HepG2 (cell line): ENCODE data around the gene SPATA13. TPM values are rescaled to one million over a fixed set of nuclear protein-coding genes. Genes with fewer than 3 reads are reported as not detected.

ENCODE experiments used
- ATAC-seq: fragments of 200-7000 bp; cut with Tn5 transposase; 3 replicates; pipeline ENCODE4 v1.9.1; 2020; ENCODE audit warnings: mild to moderate bottlenecking, moderate library complexity
- BruUV-seq: library from RNA; stranded (reverse); fragments of 400-500 nt; replicated peaks from 2 replicates; lab custom pipeline; 2021; lab: Mats Ljungman, UMichigan
- CTCF ChIA-PET: fragments of 300-600 bp; formaldehyde crosslinking; extraction: SDS; loops from one replicate; lab custom pipeline; 2021; ENCODE audit warnings: low total read pairs, inconsistent platforms, low intra/inter-chr PET ratio; lab: Yijun Ruan, JAX
- POLR2A ChIA-PET: fragments of 350-600 bp; sonication (Branson Sonifier 250); formaldehyde crosslinking; loops from one replicate; lab custom pipeline; 2020; ENCODE audit warnings: antibody characterized with exemption, inconsistent platforms; lab: Yijun Ruan, JAX
- DNase-seq: peaks from one replicate; pipeline ENCODE4 v3.0.0-alpha.2; 2015; ENCODE audit warnings: low spot score
- FAIRE-seq: peaks from 3 replicates; lab custom pipeline; 2011; peaks lifted over from hg19 to GRCh38; lab: Jason Lieb, UNC
- H2AFZ ChIP-seq: one replicate; pipeline ENCODE4 v1.6.1; 2011; ENCODE audit warnings: low read length, inconsistent platforms
- H3K27ac ChIP-seq: fragments of 300-600 bp; 3 replicates; pipeline ENCODE4 v1.8.0; 2011; ENCODE audit warnings: mixed run types, mild to moderate bottlenecking, mixed read lengths, low read length, inconsistent platforms; ENCODE audit not compliant: insufficient read depth; ENCODE audit errors: extremely low read length
- H3K27me3 ChIP-seq, 2 experiments: fragments of 200-600 bp in 1 of 2; 2 replicates in 1 of 2; 3 replicates in 1 of 2; pipeline versions ENCODE4 v1.6.0 to v1.8.0; 2011; ENCODE audit warnings: low read length in 2 of 2, mild to moderate bottlenecking in 2 of 2, moderate library complexity in 2 of 2, inconsistent platforms in 1 of 2; ENCODE audit not compliant: insufficient read depth in 2 of 2, control insufficient read depth in 1 of 2
- H3K36me3 ChIP-seq, 2 experiments: fragments of 200-600 bp in 1 of 2; replicated peaks in 1 of 2; 2 replicates in 1 of 2; 3 replicates in 1 of 2; pipeline versions ENCODE4 v1.5.1 to v1.8.0; 2011; ENCODE audit warnings: low read length in 2 of 2, inconsistent platforms in 1 of 2; ENCODE audit not compliant: insufficient read depth in 2 of 2, control insufficient read depth in 1 of 2
- H3K4me1 ChIP-seq: 2 replicates; pipeline ENCODE4 v1.5.1; 2012; ENCODE audit warnings: low read length, inconsistent platforms; ENCODE audit not compliant: insufficient read depth
- H3K4me2 ChIP-seq: 2 replicates; pipeline ENCODE4 v1.6.0; 2011; ENCODE audit warnings: low read depth, low read length, inconsistent platforms
- H3K4me3 ChIP-seq, 3 experiments: fragments of 200-600 bp in 1 of 3; sonication (generic), shearing (Covaris generic) in 1 of 3; replicated peaks in 1 of 3; 2 replicates each; pipeline ENCODE4 v1.5.1; 2011 to 2016; ENCODE audit warnings: low read length in 3 of 3, inconsistent platforms in 2 of 3, low read depth in 2 of 3, mild to moderate bottlenecking in 2 of 3, control low read depth in 1 of 3, mixed read lengths in 1 of 3; ENCODE audit not compliant: insufficient read depth in 1 of 3
- H3K79me2 ChIP-seq: one replicate; pipeline ENCODE4 v1.6.1; 2011; ENCODE audit warnings: low read length, inconsistent platforms; ENCODE audit not compliant: insufficient read depth
- H3K9ac ChIP-seq: 2 replicates; pipeline ENCODE4 v1.6.0; 2011; ENCODE audit warnings: mild to moderate bottlenecking, low read depth, low read length, inconsistent platforms; ENCODE audit not compliant: insufficient read depth
- H3K9me3 ChIP-seq: 2 replicates; pipeline ENCODE4 v1.5.1; 2012; ENCODE audit warnings: mild to moderate bottlenecking, low read length
- H4K20me1 ChIP-seq: 2 replicates; pipeline ENCODE4 v1.6.0; 2011; ENCODE audit warnings: inconsistent platforms, mild to moderate bottlenecking, low read length, moderate library complexity; ENCODE audit not compliant: insufficient read depth
- HOXA9 ChIP-seq: sonication (generic); formaldehyde crosslinking; IDR thresholded peaks from 2 replicates; pipeline ENCODE4 v1.8.1; 2022; ENCODE audit warnings: missing genetic modification reagents, mild to moderate bottlenecking, moderate library complexity, borderline replicate concordance
- MEF2D ChIP-seq: sonication (generic); formaldehyde crosslinking; IDR thresholded peaks from 2 replicates; pipeline ENCODE4 v1.5.1; 2020; ENCODE audit warnings: mild to moderate bottlenecking, missing genetic modification reagents
- NR3C1 ChIP-seq: sonication (generic); formaldehyde crosslinking; IDR thresholded peaks from 2 replicates; pipeline ENCODE4 v1.4.0; 2020; ENCODE audit warnings: missing genetic modification reagents
- in situ Hi-C: cut with HindIII; loops from 2 replicates; pipeline ENCODE4 v1.10.0; 2017; ENCODE audit warnings: low pct_unique_long_range_greater_than_20kb; ENCODE audit not compliant: extremely low pct_ligation_motif_present
- intact Hi-C: fragments of 100-400 bp; cut with micrococcal nuclease; formaldehyde crosslinking; loops from one replicate; pipeline ENCODE4 v1.10.0; 2022; ENCODE audit not compliant: unreplicated experiment
- polyA plus RNA-seq, 8 experiments: library from polyadenylated mRNA; depleted of rRNA in 3 of 8; stranded (reverse) in 7 of 8; unstranded in 1 of 8; fragments of >200 nt; fragmentation: Illumina TruSeq in 4 of 8; extraction: Trizol in 4 of 8; gene quantifications; 2 replicates each; pipeline versions ENCODE4 v1.2.1 to v1.2.3, GENCODE V29; 2011 to 2016; ENCODE audit warnings: low read depth in 4 of 8, missing spikeins in 1 of 8, mixed read lengths in 1 of 8; ENCODE audit not compliant: insufficient read depth in 1 of 8
- total RNA-seq, 5 experiments: library from RNA; depleted of rRNA; stranded (reverse); fragments of >200 nt; fragmentation: Illumina TruSeq; extraction: Trizol; gene quantifications; 2 replicates each; pipeline ENCODE4 v1.2.3, GENCODE V29; 2016; ENCODE audit warnings: low read depth in 1 of 5
- TF ChIP-seq, protein P1 (sequence below): sonication (generic); formaldehyde crosslinking; IDR thresholded peaks from 2 replicates; pipeline ENCODE4 v1.8.1; 2023; ENCODE audit warnings: mild to moderate bottlenecking, missing genetic modification reagents
- TF ChIP-seq, protein P2 (sequence below): sonication (generic); formaldehyde crosslinking; IDR thresholded peaks from 2 replicates; pipeline ENCODE4 v1.5.0; 2020; ENCODE audit warnings: mild to moderate bottlenecking, missing genetic modification reagents, borderline replicate concordance

The SPATA13 gene
- total and polyA plus RNA-seq, 2 of the 13 experiments (the other 11 are each of a cell fraction or from before 2014, with no cell fraction given) = 11.3 to 14.2 TPM

DNA sequence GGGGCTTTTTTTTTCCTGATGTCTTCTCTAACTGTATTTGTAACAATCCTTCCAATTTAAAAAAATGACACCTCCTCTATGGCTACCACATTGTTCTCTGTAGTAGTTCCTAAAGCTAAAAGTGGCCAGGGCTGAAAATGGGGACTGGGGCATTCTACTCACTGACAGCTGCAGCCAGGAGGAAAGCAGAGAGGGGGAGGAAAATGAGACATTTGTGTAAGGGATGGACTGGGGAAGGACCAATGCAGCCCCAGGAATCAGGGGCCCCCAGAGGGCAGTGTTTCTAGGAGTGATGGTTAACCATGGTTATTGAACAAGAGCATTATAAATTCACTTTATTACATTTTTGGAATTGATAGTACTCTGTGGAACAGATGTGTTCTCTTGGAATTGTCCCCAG is 114.5 kb downstream of the SPATA13 start:
- CTCF ChIA-PET = no interaction called here
- Histone ChIP-seq H2AFZ (no peak overlapping the region), H3K4me2 (no peak overlapping the region), H3K9me3 (no peaks in the 10 kb centered on the region), H3K79me2 (peaks cover 6% of the 10 kb centered on the region), H3K9ac (no peak overlapping the region), H3K4me3 (no peak overlapping the region), H3K36me3 (0 out of 5 replicates have a peak, but pooled peaks cover 0 to 2% of the 10 kb centered on the region in 2 experiments), H3K27me3 (no peaks in the 10 kb centered on the region), H4K20me1 (peaks cover 3% of the 10 kb centered on the region; the same call in 1 of the 2 replicates), H3K27ac (no peak overlapping the region), H3K4me1 (peaks cover 29% of the 10 kb centered on the region)
- FAIRE-seq = no peak
- no TSS peak for BruUV-seq
- no peak for DNase-seq
- intact Hi-C loops = no loop called here
- POLR2A ChIA-PET = no interaction called here
- no peak for ATAC-seq
- in situ Hi-C loops = no loop called here
- TF ChIP-seq, protein P1, sequence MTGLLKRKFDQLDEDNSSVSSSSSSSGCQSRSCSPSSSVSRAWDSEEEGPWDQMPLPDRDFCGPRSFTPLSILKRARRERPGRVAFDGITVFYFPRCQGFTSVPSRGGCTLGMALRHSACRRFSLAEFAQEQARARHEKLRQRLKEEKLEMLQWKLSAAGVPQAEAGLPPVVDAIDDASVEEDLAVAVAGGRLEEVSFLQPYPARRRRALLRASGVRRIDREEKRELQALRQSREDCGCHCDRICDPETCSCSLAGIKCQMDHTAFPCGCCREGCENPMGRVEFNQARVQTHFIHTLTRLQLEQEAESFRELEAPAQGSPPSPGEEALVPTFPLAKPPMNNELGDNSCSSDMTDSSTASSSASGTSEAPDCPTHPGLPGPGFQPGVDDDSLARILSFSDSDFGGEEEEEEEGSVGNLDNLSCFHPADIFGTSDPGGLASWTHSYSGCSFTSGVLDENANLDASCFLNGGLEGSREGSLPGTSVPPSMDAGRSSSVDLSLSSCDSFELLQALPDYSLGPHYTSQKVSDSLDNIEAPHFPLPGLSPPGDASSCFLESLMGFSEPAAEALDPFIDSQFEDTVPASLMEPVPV (CRISPR knock-in tag) = no peak
- TF ChIP-seq HOXA9 (CRISPR knock-in tag) (no peak), MEF2D (CRISPR knock-in tag) (no peak), NR3C1 (CRISPR knock-in tag) (no peak)
- TF ChIP-seq, protein P2, sequence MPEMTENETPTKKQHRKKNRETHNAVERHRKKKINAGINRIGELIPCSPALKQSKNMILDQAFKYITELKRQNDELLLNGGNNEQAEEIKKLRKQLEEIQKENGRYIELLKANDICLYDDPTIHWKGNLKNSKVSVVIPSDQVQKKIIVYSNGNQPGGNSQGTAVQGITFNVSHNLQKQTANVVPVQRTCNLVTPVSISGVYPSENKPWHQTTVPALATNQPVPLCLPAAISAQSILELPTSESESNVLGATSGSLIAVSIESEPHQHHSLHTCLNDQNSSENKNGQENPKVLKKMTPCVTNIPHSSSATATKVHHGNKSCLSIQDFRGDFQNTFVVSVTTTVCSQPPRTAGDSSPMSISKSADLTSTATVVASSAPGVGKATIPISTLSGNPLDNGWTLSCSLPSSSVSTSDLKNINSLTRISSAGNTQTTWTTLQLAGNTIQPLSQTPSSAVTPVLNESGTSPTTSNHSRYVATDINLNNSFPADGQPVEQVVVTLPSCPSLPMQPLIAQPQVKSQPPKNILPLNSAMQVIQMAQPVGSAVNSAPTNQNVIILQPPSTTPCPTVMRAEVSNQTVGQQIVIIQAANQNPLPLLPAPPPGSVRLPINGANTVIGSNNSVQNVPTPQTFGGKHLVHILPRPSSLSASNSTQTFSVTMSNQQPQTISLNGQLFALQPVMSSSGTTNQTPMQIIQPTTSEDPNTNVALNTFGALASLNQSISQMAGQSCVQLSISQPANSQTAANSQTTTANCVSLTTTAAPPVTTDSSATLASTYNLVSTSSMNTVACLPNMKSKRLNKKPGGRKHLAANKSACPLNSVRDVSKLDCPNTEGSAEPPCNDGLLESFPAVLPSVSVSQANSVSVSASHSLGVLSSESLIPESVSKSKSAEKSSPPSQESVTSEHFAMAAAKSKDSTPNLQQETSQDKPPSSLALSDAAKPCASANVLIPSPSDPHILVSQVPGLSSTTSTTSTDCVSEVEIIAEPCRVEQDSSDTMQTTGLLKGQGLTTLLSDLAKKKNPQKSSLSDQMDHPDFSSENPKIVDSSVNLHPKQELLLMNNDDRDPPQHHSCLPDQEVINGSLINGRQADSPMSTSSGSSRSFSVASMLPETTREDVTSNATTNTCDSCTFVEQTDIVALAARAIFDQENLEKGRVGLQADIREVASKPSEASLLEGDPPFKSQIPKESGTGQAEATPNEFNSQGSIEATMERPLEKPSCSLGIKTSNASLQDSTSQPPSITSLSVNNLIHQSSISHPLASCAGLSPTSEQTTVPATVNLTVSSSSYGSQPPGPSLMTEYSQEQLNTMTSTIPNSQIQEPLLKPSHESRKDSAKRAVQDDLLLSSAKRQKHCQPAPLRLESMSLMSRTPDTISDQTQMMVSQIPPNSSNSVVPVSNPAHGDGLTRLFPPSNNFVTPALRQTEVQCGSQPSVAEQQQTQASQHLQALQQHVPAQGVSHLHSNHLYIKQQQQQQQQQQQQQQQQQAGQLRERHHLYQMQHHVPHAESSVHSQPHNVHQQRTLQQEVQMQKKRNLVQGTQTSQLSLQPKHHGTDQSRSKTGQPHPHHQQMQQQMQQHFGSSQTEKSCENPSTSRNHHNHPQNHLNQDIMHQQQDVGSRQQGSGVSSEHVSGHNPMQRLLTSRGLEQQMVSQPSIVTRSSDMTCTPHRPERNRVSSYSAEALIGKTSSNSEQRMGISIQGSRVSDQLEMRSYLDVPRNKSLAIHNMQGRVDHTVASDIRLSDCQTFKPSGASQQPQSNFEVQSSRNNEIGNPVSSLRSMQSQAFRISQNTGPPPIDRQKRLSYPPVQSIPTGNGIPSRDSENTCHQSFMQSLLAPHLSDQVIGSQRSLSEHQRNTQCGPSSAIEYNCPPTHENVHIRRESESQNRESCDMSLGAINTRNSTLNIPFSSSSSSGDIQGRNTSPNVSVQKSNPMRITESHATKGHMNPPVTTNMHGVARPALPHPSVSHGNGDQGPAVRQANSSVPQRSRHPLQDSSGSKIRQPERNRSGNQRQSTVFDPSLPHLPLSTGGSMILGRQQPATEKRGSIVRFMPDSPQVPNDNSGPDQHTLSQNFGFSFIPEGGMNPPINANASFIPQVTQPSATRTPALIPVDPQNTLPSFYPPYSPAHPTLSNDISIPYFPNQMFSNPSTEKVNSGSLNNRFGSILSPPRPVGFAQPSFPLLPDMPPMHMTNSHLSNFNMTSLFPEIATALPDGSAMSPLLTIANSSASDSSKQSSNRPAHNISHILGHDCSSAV = no peak
